Measurements from ENCODE around the gene FBXO4.

- TF ChIP-seq SUZ12 (IDR thresholded peaks at IDR 0.05; ENCODE audit: extremely low read depth, insufficient read depth, insufficient read length), result no peak
- no peak for TF ChIP-seq ZNF274 (IDR thresholded peaks at IDR 0.05; ENCODE audit: low read depth, low read length)
These were observed 41.5 kb downstream of the FBXO4 start for GRCh38 chr5:41966401-41967105.

Data from NT2/D1 (cell line).